Brain pericyte (primary cell): ENCODE data around the gene OR8G1.
"Not testable (repeated sequence)": the region's sequence is repeated elsewhere in the genome, so short reads cannot be mapped to it uniquely, and the experiment has no call there.

ENCODE experiments used
- DNase-seq: peaks from one replicate; pipeline ENCODE4 v3.0.0-alpha.2; 2012; ENCODE audit warnings: low read depth, low spot score

Gene OR8G1, protein sequence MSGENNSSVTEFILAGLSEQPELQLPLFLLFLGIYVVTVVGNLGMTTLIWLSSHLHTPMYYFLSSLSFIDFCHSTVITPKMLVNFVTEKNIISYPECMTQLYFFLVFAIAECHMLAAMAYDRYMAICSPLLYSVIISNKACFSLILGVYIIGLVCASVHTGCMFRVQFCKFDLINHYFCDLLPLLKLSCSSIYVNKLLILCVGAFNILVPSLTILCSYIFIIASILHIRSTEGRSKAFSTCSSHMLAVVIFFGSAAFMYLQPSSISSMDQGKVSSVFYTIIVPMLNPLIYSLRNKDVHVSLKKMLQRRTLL

DNA sequence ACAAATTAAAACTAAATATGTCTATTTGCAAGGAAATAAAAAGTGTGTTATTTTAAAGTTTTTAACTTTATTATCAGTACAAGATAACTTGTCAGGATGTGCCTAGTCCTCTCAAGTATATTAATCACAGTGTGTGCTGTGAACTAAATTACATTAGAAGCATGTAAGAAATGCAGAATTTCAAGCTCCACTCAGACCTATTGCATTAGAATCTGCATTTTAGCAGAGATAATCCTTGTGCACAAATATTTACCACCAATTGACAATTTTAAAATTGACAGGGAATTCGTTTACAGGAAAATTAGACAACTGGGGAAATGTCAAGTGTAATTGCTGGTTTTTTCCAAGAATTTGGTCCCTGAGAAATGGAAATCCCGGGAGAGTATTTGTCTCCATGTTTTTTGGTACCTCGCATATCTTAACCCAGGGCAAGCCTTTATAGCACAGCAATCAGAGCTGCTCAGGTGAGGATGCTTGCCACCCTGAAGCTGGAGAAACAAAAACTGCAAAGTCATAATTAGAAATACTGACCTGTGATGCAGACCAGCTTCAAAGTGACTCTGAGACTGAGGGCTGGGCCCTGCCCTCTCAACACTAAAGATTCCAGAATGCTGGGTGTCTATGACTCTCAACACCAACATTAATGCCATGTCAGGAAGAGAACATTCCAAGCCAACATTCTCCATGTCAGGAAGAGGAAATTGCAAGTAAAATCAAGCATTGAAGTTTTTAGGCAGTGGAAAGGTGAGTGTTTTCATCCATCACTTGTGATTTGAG lies at the start of gene OR8G1:
Gene OR8G1, plus strand, starts transcription at position 475 of the 777 bp plus-strand sequence. CDS start 8,581 bp downstream, outside the sequence.
- no peak for DNase-seq

DNA sequence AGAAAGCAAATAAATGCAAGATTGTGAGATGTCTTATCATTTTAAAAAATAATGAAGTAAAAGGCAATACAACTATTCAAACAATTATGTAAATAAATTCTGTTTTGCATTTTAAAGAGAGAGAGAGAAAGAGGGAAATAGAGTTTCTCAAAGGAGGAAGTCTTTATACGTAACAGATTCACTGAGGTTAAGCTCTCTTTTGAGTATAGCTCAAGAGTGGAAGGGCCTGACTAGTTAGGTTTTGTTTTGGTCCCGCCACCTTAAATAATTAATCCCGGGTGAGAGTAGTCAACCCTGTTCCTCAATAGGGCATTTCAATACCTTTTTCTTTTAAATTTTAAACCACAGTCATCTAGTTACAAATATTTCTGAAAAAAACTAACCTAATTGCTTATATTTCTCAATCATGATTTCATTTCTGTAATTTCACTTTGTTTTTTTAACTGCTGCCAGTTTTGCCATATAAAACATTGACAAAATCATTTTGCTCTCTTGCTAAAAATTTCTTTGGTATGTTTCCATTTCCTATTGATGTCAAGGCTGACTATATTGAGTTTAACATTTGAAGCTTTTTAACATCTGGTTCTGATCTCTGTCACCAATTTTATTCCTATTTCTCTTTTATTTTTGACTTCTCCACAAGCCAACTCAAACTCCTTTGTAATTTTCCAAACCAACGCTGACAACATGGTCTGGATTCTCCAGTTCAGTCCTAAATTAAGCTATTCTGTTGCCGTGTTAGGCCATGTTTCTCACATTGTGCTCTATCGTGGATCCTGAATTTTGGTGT lies 47.5 kb upstream of the OR8G1 start:
- no peak for DNase-seq

DNA sequence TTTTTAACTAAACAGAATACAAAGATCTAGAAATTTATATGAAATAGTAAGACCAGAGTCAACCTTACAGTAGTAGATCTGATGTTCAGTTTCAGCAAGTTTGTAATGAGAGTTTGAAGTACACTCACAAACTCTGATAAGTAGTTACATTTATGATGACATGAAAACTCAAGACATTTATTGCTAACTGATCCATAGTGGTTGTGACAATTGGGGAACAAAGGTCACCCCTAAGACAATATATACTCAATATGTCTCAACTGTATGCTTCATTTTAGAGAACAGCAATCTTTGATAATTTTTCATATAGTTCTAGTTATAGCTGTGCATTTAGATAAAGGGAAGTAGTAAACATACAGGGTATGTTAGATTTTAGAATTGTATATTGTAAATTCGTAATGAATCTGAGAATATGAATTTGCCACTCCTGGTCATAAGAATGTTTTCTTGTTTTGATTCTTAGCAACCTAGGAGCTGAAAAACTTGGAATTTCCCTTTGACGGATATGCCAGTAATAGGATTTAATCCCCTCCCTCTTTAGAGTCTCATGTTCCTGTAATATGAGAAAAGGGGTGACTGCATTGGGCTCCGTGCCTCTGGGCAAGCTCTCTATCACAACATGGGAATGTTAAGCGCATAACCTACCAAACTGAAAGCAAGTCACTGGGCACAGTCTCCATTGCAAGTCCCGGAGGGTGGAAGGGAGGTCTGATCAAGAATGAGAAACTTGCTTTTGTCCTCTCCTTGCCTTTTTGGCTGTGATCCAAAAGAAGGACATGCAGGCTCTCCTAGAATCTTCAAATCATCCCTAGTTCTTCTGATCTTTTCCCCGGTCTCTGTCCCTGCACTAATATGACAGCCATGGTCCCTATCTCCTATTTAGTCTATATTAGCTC lies 46.4 kb upstream of the OR8G1 start:
- peak; percentile 5 for DNase-seq

DNA sequence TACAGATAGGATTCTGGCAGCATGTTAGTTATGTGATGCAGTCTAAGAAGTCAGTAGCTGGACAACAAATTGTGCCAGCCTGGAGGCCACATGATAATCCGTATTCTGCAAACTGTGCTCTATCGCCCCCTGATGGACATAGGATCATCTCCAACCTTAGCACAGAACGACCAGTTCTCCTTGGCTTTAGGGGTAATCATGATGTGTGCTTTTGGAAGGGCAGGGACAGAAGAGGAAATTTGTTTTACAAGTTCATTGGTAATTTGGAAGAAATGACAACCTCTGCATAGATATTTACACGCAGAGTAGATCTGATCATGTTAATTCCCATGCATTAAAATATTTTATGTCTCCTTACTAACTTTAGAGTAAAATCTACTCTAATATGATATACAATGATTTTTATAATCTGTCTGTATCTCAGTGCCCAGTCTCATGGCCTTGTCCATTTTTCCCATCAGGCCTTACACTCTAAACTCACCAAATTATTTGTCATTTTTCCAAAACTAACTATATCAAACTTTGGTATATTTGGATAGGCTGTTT lies 45.6 kb upstream of the OR8G1 start:
- peak; percentile 5 for DNase-seq

DNA sequence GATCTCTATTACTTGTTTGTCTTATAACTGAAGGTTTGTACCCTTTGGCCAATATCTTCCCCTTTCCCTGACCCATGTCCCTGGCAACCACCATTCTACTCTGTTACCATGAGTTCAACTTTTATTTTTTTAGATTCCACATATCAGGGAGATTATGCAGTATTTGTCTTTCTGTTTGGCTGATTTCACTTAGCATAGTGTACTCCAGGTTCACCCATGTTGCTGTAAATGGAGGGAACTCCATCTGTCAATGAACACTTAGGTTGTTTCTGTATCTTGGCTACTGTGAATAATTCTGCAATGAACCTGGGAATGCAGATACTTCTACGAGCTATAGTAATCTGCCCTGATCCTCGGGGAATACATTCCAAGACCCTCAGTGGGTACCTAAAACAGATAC lies 42.9 kb upstream of the OR8G1 start:
- no peak for DNase-seq

DNA sequence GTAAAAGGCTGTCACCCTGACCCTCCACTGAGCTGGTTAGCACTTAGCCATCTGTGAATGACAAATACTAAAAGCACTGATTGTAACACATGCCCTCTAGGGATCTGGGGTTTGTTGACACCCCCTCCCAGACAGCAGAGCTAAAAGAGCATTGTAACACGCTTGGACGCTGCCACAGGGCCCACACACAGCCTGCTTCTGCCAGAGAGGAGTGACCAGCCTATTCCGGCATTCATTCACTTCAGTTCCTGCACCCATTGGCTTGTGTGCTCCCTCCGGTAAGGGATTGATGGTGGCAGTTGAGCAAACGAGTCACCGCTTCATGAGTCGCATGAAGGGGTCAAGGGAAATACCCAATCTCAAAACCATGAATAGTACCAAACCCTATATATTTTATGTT lies 42.0 kb upstream of the OR8G1 start:
- DNase-seq, result no peak

DNA sequence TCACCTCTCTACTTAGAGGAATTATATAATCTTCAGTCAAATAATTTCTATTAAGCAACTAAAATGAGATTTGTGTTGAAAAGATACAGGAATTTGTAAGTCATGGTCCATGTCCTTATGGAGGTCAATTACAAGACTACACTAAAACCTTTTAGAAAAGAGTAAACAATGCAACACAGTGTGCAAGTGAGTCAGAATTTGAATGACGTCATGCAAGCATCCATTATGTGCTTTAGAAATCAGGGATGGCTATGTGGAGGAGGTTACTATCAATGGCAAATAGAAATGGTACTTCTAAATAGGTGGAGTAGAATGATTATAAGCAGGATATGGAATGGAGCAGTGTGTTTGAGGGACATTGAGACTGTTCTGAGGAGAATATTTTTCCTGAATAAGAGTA lies 41.2 kb upstream of the OR8G1 start:
- DNase-seq, result no peak

DNA sequence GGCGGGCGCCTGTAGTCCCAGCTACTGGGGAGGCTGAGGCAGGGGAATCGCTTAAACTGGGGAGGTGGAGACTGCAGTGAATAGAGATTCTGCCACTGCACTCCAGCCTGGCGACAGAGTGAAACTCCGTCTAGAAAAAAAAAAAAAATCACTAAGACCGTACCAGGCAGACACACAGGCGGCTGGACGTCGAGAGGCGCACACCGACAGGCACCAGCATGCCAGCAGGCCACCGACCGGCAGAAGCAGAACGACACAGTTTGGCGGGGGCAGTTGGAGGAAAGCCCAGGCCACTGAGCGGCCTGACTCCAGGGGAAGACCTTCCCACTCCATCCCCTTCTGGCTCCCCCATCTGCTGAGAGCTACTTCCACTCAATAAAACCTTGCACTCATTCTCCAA lies 40.2 kb upstream of the OR8G1 start:
- DNase-seq, result no peak

DNA sequence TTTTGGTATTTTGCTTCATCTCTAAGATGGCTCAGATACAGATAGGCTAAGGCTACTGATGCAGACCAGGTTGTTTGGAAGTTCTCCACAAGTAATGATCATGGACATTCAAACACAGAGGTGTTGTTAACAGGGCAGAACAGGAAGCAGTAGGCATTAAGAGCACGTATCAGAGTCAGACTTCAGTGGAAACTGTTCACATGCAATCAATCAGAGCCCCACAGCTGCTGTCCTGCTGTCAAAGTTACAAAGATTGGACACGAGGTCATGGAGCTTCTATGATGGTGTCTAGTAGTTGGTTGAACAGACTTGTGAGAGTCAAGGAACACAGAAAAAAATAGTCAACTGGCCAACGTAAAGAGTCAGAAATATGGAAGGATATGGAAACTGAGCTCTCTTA lies 37.9 kb upstream of the OR8G1 start:
- no peak for DNase-seq

DNA sequence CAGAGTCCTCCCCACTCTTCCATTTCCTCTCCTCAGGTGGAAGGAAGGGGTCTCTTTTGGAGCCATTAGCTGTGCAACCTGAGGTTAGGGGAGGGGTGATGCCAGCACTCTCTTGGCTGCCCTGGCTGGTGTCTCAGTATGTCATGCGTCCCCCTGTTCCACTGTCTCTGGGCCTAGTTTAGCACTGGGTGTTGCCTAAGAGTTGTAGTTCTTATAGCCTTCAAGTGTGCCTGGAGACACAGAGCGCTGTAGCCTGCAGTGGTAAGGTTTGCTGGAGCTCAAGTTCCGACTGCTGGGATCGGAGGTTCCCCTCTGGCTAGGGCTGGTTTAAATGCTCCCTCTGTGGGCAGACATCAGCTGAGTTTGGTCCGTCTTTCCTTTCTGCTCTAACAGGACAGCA lies 36.9 kb upstream of the OR8G1 start:
- no peak for DNase-seq

DNA sequence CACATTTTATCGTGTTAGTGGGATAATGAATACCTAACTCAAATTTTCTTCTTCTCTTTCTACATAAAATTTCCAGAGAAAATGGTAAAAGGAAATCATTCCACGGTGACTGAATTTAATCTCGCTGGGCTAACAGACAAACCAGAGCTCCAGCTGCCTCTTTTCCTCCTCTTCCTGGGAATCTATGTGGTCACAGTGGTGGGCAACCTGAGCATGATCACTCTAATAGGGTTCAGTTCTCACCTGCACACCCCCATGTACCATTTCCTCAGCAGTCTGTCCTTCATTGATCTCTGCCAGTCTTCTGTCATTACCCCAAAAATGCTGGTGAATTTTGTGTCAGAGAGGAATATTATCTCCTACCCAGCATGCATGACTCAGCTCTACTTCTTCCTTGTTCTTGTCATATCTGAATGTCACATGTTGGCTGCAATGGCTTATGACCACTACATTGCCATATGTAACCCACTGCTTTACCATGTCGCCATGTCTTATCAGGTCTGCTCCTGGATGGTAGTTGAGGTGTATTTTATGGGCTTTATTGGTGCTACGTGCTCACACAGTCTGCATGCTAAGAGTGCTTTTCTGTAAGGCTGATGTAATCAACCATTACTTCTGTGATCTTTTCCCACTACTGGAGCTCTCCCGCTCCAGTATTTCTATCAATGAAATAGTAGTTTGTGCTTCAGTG lies 33.6 kb upstream of the OR8G1 start:
- DNase-seq, result no peak

DNA sequence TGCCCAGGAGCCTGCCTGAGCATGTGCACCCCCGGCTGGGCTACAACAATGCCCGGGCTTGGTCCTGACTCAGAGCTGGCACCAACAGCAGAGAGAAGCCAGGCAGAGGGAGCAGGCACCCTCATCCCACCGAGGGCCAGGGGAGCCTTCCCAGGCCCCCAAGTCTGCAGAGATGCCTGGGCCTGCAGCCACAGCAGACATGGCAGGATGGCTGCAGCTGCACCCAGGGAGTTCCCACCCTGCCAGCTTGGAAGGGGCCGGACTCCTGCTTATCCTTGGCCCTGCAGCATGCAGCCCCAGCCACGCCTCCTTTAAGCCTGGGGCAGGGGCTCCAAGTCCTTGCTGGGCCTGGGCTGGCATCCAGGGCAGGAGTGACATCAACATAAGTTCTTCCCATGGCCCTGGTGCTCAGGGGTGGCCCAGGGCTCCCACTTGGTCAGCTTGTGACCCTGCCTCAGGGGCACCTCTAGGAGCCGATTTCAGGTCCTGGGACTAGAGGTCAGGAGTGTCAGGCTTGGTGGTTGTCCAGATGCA lies 31.0 kb upstream of the OR8G1 start:
- no peak for DNase-seq

DNA sequence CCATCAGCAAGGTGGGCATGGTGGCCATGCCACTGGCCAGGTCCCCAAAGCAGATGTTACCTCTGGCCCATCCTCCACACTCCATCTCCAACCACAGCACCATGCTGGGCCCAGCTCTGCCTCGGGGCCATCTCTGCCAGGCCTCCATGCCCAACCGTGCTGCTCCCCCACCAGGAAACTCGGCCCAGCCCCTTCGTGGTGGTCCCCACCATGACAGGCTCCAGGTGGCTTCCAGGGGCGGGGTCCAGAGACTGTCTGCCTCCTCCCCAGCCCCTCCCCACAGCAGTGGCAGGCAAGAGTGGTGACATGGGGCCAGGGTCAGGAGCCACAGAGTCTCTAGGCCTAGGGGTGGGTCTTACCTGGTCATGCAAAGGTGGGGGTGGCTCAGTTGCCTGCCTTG lies 30.5 kb upstream of the OR8G1 start:
- DNase-seq, result no peak

DNA sequence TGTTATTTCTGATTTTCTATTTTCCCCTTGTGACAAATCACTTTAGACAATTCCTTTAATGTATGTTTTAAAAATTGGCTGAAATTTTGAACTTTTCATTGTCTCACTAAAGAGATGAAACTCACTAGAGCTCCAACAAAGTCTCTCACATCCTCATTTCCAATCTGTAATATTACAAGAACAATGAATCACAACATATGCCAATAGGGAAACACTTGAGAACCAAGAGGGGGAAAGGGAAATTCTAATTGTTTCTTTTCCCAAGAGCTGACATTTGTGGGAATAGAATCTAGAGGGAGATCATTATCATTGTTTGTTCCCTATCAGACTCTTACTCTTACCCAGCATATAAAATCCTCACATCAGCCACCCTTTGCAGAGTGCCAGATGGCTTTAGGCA lies 29.6 kb upstream of the OR8G1 start:
- DNase-seq, result no peak

DNA sequence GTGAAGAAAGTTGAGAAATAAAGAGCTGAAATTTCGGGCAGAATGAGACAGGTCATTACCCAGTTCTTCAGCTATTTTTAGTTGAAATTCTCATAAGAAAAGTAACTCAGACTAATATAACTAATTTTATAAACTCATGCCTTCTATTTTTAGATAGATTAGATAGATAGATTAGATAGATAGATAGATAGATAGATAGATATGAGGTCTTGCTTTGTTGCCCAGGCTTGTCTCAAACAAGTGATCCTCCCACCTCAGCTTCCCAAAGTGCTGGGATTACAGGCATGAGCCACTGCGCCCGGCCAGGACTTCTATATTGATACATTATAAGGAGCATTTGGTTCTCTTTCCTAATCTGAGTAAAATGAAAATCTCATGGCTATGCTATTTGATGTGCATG lies 26.9 kb upstream of the OR8G1 start:
- no peak for DNase-seq

DNA sequence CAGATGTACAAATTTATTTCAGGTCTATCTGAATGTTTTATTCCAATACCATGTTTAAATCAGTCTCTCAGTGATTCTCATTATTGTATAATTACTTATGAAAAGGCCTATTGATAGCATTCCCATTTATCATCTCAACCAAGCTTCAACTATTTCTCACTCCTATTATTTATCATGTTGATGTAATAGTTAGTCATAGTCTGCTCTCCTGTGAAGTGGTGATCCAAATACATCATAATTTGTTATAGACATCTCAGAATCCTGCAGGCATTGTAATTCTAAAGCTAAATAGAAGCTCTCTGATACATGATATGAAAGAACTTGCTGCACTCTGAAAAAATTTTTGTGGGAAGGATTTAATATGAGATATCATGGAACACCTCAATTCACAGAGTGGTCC lies 21.8 kb upstream of the OR8G1 start:
- DNase-seq, result no peak

DNA sequence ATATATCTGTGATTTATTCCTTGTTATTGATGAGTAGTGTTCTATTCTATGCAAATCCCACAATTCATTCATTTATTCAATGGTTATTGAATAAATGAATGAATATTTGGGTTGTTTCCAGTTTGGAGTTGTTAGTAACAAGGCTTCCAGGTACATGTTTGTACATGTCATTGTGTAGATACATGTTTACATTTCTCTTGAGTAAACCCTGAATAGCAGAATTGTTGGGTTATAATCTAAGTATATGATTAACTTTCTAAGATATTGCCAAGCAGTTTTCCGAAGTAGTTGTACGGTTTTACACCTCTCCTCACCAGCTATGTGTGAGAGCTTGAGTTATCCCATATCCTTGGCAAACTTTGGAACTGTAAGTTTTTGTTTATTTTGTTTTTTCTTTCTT lies 18.5 kb upstream of the OR8G1 start:
- no peak for DNase-seq

DNA sequence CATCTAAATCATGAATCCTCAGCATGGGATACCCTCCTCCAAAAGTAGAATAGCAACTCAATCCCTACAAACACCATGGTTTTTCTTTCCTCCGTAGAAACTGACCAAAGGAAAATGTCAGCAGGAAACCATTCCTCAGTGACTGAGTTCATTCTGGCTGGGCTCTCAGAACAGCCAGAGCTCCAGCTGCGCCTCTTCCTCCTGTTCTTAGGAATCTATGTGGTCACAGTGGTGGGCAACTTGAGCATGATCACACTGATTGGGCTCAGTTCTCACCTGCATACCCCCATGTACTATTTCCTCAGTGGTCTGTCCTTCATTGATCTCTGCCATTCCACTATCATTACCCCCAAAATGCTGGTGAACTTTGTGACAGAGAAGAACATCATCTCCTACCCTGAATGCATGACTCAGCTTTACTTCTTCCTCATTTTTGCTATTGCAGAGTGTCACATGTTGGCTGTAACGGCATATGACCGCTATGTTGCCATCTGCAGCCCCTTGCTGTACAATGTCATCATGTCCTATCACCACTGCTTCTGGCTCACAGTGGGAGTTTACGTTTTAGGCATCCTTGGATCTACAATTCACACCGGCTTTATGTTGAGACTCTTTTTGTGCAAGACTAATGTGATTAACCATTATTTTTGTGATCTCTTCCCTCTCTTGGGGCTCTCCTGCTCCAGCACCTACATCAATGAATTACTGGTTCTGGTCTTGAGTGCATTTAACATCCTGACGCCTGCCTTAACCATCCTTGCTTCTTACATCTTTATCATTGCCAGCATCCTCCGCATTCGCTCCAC lies 16.1 kb upstream of the OR8G1 start:
- not testable (repeated sequence) for DNase-seq

DNA sequence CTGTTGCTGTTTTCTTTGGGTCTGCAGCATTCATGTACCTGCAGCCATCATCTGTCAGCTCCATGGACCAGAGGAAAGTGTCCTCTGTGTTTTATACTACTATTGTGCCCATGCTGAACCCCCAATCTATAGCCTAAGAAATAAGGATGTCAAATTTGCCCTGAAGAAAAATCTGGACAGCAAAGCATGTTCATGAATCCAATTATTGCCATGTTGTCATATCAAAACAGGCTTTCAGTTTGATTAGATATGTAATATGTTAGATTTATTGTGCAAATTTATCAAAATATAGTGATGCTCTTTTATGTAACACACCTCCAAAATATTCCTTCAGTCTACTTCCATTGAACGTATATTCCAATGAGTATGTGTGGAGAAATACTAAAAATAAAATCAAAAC lies 15.4 kb upstream of the OR8G1 start:
- DNase-seq, result no peak
